ENCODE results near the gene CLCA1.

- TF ChIP-seq, protein P1, sequence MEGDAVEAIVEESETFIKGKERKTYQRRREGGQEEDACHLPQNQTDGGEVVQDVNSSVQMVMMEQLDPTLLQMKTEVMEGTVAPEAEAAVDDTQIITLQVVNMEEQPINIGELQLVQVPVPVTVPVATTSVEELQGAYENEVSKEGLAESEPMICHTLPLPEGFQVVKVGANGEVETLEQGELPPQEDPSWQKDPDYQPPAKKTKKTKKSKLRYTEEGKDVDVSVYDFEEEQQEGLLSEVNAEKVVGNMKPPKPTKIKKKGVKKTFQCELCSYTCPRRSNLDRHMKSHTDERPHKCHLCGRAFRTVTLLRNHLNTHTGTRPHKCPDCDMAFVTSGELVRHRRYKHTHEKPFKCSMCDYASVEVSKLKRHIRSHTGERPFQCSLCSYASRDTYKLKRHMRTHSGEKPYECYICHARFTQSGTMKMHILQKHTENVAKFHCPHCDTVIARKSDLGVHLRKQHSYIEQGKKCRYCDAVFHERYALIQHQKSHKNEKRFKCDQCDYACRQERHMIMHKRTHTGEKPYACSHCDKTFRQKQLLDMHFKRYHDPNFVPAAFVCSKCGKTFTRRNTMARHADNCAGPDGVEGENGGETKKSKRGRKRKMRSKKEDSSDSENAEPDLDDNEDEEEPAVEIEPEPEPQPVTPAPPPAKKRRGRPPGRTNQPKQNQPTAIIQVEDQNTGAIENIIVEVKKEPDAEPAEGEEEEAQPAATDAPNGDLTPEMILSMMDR (IDR thresholded peaks at IDR 0.05), result no peak
- TF ChIP-seq TCF7L2 (IDR thresholded peaks at IDR 0.05; ENCODE audit: low read depth, low read length) (no peak), POLR2AphosphoS5 (IDR thresholded peaks at IDR 0.05; ENCODE audit: low read depth, low read length) (no peak)
Measured at GRCh38 chr1:86500714-86501113, 32.0 kb downstream of the CLCA1 start.
